DOHH2 (cell line): ENCODE data around the gene PDGFD.

Experiments
- CTCF ChIP-seq: fragments of 200-600 bp; sonication (generic); IDR thresholded peaks from one replicate; pipeline ENCODE4 v1.5.1; 2014; ENCODE audit warnings: antibody characterized with exemption, mild to moderate bottlenecking, low read depth, low read length; ENCODE audit not compliant: poor library complexity, severe bottlenecking
- EZH2phosphoT487 ChIP-seq: fragments of 200-600 bp; sonication (generic); IDR thresholded peaks from 2 replicates; pipeline ENCODE4 v1.6.1; 2017; ENCODE audit warnings: borderline replicate concordance, mild to moderate bottlenecking, antibody characterized with exemption, low read length, moderate library complexity, mixed read lengths

DNA sequence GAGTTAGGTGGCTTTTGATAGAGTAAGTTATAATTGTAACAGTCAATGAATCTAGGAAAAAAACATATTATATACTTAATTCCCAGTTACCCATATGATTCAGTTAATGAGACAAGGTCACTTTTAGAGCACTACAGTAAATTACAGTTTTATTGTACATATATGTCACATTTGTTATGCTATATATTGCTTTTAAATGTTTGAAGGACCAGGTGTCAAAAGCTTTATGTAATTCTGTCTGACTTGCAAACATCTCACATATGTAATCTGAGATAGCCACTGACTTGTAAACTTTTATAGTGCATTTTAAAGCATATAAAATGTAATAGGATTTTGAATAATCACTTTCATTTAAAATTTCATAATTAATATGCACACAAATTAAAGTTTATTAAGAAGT, 36.7 kb upstream of the PDGFD start:
- no peak for TF ChIP-seq CTCF
- TF ChIP-seq EZH2phosphoT487 = no peak
